ENCODE data around the gene TMEM132D. TPM values are rescaled to one million over a fixed set of nuclear protein-coding genes. Genes with fewer than 3 reads are reported as not detected.

The TMEM132D gene
- total RNA-seq, 1 experiment from 2014 or later, result 1.4 TPM

DNA sequence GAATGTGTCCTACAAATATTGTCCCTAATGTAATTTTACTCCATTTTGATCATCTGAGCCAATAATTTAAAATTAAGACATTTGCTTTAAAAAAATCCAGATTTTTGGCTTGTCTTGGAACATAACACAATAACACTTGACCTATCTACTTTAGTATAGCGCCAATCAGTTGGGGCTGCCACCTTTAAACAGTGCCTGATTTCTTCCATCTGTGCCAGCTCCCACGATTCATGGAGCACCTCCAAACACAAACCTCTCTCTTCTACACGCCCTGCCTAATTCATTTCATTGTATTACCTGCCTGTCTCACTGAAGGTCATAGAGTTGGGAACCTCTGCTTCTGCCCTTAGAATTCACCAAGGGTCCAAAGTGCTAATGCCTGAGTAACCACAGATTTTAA lies 352.4 kb downstream of the TMEM132D start:
- ATAC-seq, result no peak
- TF ChIP-seq, protein P1, sequence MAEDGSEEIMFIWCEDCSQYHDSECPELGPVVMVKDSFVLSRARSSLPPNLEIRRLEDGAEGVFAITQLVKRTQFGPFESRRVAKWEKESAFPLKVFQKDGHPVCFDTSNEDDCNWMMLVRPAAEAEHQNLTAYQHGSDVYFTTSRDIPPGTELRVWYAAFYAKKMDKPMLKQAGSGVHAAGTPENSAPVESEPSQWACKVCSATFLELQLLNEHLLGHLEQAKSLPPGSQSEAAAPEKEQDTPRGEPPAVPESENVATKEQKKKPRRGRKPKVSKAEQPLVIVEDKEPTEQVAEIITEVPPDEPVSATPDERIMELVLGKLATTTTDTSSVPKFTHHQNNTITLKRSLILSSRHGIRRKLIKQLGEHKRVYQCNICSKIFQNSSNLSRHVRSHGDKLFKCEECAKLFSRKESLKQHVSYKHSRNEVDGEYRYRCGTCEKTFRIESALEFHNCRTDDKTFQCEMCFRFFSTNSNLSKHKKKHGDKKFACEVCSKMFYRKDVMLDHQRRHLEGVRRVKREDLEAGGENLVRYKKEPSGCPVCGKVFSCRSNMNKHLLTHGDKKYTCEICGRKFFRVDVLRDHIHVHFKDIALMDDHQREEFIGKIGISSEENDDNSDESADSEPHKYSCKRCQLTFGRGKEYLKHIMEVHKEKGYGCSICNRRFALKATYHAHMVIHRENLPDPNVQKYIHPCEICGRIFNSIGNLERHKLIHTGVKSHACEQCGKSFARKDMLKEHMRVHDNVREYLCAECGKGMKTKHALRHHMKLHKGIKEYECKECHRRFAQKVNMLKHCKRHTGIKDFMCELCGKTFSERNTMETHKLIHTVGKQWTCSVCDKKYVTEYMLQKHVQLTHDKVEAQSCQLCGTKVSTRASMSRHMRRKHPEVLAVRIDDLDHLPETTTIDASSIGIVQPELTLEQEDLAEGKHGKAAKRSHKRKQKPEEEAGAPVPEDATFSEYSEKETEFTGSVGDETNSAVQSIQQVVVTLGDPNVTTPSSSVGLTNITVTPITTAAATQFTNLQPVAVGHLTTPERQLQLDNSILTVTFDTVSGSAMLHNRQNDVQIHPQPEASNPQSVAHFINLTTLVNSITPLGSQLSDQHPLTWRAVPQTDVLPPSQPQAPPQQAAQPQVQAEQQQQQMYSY (CRISPR knock-in tag; IDR thresholded peaks at IDR 0.05), result no peak
- TF ChIP-seq ZNF219 (CRISPR knock-in tag; IDR thresholded peaks at IDR 0.05; ENCODE audit: borderline replicate concordance) (no peak), ZNF671 (CRISPR knock-in tag; IDR thresholded peaks at IDR 0.05) (no peak), SP1 (CRISPR knock-in tag; conservative IDR thresholded peaks at IDR 0.05) (no peak), IRF2 (CRISPR knock-in tag; IDR thresholded peaks at IDR 0.05; ENCODE audit: borderline replicate concordance, low read depth) (no peak)
- TF ChIP-seq, protein P2, sequence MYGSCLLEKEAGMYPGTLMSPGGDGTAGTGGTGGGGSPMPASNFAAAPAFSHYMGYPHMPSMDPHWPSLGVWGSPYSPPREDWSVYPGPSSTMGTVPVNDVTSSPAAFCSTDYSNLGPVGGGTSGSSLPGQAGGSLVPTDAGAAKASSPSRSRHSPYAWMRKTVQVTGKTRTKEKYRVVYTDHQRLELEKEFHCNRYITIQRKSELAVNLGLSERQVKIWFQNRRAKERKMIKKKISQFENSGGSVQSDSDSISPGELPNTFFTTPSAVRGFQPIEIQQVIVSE (CRISPR knock-in tag; IDR thresholded peaks at IDR 0.05; ENCODE audit: borderline replicate concordance), result no peak
- ChIA-PET POLR2A (no interaction called here), CTCF (no interaction called here)
- no peak overlapping the region for H3K4me3 Mint-ChIP-seq
- H3K36me3 Mint-ChIP-seq, result peaks cover 76% of the 10 kb centered on the region
- DNase-seq (ENCODE audit: low spot score), result no peak
- no peaks in the 10 kb centered on the region for H3K4me1 Mint-ChIP-seq
- H3K27ac Mint-ChIP-seq, result no peak overlapping the region
- peaks cover 10% of the 10 kb centered on the region for H3K27me3 Mint-ChIP-seq (ENCODE audit: low read depth)
- peaks cover 83% of the 10 kb centered on the region for H3K9me3 Mint-ChIP-seq

DNA sequence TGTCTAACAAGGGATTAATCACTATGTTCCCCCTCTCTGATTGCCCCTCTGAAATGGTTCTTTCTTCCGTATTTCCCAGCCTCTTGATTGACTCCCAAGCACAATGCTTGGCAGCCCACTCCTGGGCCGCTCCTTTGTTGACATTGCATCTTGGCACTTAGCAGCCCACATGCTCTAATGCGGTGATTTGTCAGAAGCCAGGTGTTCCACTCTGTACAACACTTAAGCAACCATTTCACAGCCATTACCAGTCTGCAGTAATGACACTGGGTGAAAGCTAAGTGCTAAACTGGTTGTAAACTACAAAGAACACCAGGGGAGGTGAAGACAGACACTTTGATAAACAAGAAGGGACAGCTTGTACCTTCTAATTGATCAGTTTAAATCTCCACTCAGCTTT lies 353.5 kb downstream of the TMEM132D start:
- Mint-ChIP-seq H3K36me3 (peaks cover 80% of the 10 kb centered on the region), H3K9me3 (peaks cover 85% of the 10 kb centered on the region), H3K4me3 (no peak overlapping the region), H3K4me1 (no peaks in the 10 kb centered on the region), H3K27me3 (ENCODE audit: low read depth) (peaks cover 10% of the 10 kb centered on the region), H3K27ac (no peak overlapping the region)
- ChIA-PET CTCF (no interaction called here), POLR2A (no interaction called here)
- no peak for ATAC-seq
- no peak for DNase-seq (ENCODE audit: low spot score)
- TF ChIP-seq, protein P3, sequence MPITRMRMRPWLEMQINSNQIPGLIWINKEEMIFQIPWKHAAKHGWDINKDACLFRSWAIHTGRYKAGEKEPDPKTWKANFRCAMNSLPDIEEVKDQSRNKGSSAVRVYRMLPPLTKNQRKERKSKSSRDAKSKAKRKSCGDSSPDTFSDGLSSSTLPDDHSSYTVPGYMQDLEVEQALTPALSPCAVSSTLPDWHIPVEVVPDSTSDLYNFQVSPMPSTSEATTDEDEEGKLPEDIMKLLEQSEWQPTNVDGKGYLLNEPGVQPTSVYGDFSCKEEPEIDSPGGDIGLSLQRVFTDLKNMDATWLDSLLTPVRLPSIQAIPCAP (CRISPR knock-in tag; IDR thresholded peaks at IDR 0.05), result no peak
- TF ChIP-seq, protein P4, sequence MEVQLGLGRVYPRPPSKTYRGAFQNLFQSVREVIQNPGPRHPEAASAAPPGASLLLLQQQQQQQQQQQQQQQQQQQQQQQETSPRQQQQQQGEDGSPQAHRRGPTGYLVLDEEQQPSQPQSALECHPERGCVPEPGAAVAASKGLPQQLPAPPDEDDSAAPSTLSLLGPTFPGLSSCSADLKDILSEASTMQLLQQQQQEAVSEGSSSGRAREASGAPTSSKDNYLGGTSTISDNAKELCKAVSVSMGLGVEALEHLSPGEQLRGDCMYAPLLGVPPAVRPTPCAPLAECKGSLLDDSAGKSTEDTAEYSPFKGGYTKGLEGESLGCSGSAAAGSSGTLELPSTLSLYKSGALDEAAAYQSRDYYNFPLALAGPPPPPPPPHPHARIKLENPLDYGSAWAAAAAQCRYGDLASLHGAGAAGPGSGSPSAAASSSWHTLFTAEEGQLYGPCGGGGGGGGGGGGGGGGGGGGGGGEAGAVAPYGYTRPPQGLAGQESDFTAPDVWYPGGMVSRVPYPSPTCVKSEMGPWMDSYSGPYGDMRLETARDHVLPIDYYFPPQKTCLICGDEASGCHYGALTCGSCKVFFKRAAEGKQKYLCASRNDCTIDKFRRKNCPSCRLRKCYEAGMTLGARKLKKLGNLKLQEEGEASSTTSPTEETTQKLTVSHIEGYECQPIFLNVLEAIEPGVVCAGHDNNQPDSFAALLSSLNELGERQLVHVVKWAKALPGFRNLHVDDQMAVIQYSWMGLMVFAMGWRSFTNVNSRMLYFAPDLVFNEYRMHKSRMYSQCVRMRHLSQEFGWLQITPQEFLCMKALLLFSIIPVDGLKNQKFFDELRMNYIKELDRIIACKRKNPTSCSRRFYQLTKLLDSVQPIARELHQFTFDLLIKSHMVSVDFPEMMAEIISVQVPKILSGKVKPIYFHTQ (CRISPR knock-in tag; IDR thresholded peaks at IDR 0.05), result no peak
- TF ChIP-seq HMGA2 (CRISPR knock-in tag; IDR thresholded peaks at IDR 0.05) (no peak), GRHL2 (CRISPR knock-in tag; IDR thresholded peaks at IDR 0.05; ENCODE audit: insufficient replicate concordance, severe bottlenecking) (no peak), NR3C1 (CRISPR knock-in tag; conservative IDR thresholded peaks at IDR 0.05; ENCODE audit: low read depth) (no peak), ZNF416 (CRISPR knock-in tag; IDR thresholded peaks at IDR 0.05) (no peak), ZNF423 (CRISPR knock-in tag; IDR thresholded peaks at IDR 0.05) (no peak), FOXK1 (CRISPR knock-in tag; IDR thresholded peaks at IDR 0.05) (no peak), ZNF232 (CRISPR knock-in tag; IDR thresholded peaks at IDR 0.05) (no peak), NFYB (CRISPR knock-in tag; conservative IDR thresholded peaks at IDR 0.05; ENCODE audit: low read depth) (no peak), JAZF1 (CRISPR knock-in tag; IDR thresholded peaks at IDR 0.05) (no peak)
- TF ChIP-seq, protein P5, sequence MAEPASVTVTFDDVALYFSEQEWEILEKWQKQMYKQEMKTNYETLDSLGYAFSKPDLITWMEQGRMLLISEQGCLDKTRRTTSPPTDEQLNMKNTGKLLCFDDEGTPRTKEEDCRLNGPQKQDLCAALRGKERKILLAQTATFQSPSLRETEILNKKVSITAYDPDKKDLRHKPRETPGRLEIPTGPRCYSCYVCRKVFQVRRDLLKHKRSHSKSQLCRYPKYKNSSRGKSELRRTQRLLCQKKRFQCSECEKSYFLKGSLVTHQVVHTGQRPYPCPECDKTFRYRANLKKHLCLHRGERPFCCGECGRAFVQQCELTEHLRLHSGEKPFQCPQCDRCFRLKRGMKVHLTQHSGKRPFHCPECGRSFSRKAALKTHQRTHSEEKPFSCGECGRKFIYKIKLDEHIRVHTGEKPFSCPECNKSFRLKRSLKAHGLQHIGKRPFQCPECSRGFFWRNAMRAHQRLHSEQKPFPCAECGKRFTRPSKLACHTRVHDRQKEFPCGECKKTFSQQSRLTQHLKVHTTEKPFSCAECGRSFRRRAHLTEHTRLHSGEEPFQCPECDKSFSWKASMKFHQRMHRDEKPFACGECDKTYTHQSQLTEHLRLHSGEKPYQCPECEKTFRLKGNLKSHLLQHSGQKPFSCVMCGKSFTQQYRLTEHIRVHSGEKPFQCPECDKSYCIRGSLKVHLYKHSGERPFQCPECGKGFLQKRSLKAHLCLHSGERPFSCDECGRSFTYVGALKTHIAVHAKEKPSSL (CRISPR knock-in tag; conservative IDR thresholded peaks at IDR 0.05), result no peak

Data from WTC11 (cell line).